Activated T-helper 2 cell treated with anti-CD3 and anti-CD28 coated beads, Interferon-gamma antibody, Interleukin-2, Interleukin-4, amounts not matched to agents 10 μg/mL and 5 μg/mL and 100 μg/mL, durations not matched to agents 14 hours and 24 hours and 36 hours (primary cell): ENCODE data around the gene SETBP1. TPM values are rescaled to one million over a fixed set of nuclear protein-coding genes. Genes with fewer than 3 reads are reported as not detected.

Source experiments
- DNase-seq: peaks from one replicate; pipeline ENCODE4 v3.0.0; 2021; ENCODE audit warnings: low spot score
- H3K27ac Mint-ChIP-seq: one replicate; pipeline ENCODE4 v1.8.0; 2021; ENCODE audit warnings: mixed read lengths
- H3K27me3 Mint-ChIP-seq: one replicate; pipeline ENCODE4 v1.8.0; 2021; ENCODE audit warnings: low read depth, mixed read lengths
- H3K36me3 Mint-ChIP-seq: one replicate; pipeline ENCODE4 v1.8.0; 2021; ENCODE audit warnings: low read depth, mixed read lengths
- H3K4me1 Mint-ChIP-seq: one replicate; pipeline ENCODE4 v1.8.0; 2021; ENCODE audit warnings: low read depth, mixed read lengths
- H3K4me3 Mint-ChIP-seq: one replicate; pipeline ENCODE4 v1.8.0; 2021; ENCODE audit warnings: low read depth, mild to moderate bottlenecking, moderate library complexity, mixed read lengths
- H3K9me3 Mint-ChIP-seq: one replicate; pipeline ENCODE4 v1.8.0; 2021; ENCODE audit warnings: mixed read lengths
- intact Hi-C: fragments of 100-400 bp; cut with micrococcal nuclease; formaldehyde crosslinking; loops from one replicate; pipeline ENCODE4 v1.15.1; 2023
- total RNA-seq: library from RNA; stranded (reverse); gene quantifications from 2 replicates; pipeline ENCODE4 v1.2.3, GENCODE V29; 2022

Gene SETBP1
- 27.3 and 27.4 TPM in 2 replicates for total RNA-seq

- no peaks in the 10 kb centered on the region for H3K36me3 Mint-ChIP-seq
- DNase-seq: peak; percentile 27
- H3K4me1 Mint-ChIP-seq: peaks cover 13% of the 10 kb centered on the region
- intact Hi-C loops: loop anchor here (1.0 to 5.0 kb wide), 5 partner anchors 44 to 213 kb away; no protein-coding TSS in a partner anchor
- H3K27ac Mint-ChIP-seq: peak within 1 kb of the TSS; percentile 92
- H3K27me3 Mint-ChIP-seq: peaks cover 22% of the 10 kb centered on the region
- peak within 1 kb of the TSS; percentile 75 for H3K4me3 Mint-ChIP-seq
- no peaks in the 10 kb centered on the region for H3K9me3 Mint-ChIP-seq
Measured at GRCh38 chr18:44680273-44681075, at the start of gene SETBP1. TSS of gene SETBP1 (plus strand) at chr18:44680888. CDS start at chr18:44701347, 20,459 bp downstream.

- no peak for DNase-seq
- Mint-ChIP-seq H3K4me1 (peaks cover 10% of the 10 kb centered on the region), H3K4me3 (no peak overlapping the region), H3K27me3 (peaks cover 1% of the 10 kb centered on the region), H3K36me3 (no peaks in the 10 kb centered on the region), H3K27ac (no peak overlapping the region), H3K9me3 (peaks cover 5% of the 10 kb centered on the region)
- intact Hi-C loops: no loop called here
Measured at GRCh38 chr18:44632469-44633145, 48.1 kb upstream of the SETBP1 start.

GRCh38 chr18:44635546-44635945 is 45.1 kb upstream of the SETBP1 start:
- Mint-ChIP-seq H3K9me3 (peaks cover 5% of the 10 kb centered on the region), H3K4me1 (peaks cover 5% of the 10 kb centered on the region), H3K4me3 (no peak overlapping the region), H3K36me3 (no peaks in the 10 kb centered on the region), H3K27ac (no peak overlapping the region), H3K27me3 (peaks cover 3% of the 10 kb centered on the region)
- no peak for DNase-seq
- intact Hi-C loops: no loop called here

GRCh38 chr18:44636241-44636640 is 44.4 kb upstream of the SETBP1 start:
- no peak overlapping the region for H3K4me3 Mint-ChIP-seq
- H3K27ac Mint-ChIP-seq: no peak overlapping the region
- H3K9me3 Mint-ChIP-seq: peaks cover 5% of the 10 kb centered on the region
- H3K36me3 Mint-ChIP-seq: no peaks in the 10 kb centered on the region
- intact Hi-C loops: no loop called here
- H3K4me1 Mint-ChIP-seq: peaks cover 5% of the 10 kb centered on the region
- H3K27me3 Mint-ChIP-seq: peaks cover 5% of the 10 kb centered on the region
- no peak for DNase-seq

GRCh38 chr18:44637210-44638033 is 43.3 kb upstream of the SETBP1 start:
- Mint-ChIP-seq H3K9me3 (no peaks in the 10 kb centered on the region), H3K4me1 (peaks cover 5% of the 10 kb centered on the region), H3K27me3 (peaks cover 9% of the 10 kb centered on the region), H3K27ac (no peak overlapping the region), H3K36me3 (no peaks in the 10 kb centered on the region), H3K4me3 (no peak overlapping the region)
- intact Hi-C loops: no loop called here
- no peak for DNase-seq

- Mint-ChIP-seq H3K36me3 (no peaks in the 10 kb centered on the region), H3K27me3 (peaks cover 12% of the 10 kb centered on the region), H3K4me3 (no peak overlapping the region), H3K27ac (no peak overlapping the region), H3K4me1 (peaks cover 5% of the 10 kb centered on the region), H3K9me3 (no peaks in the 10 kb centered on the region)
- intact Hi-C loops: no loop called here
- DNase-seq: no peak
Measured at GRCh38 chr18:44638034-44638540, 42.6 kb upstream of the SETBP1 start.

GRCh38 chr18:44638811-44639210 is 41.9 kb upstream of the SETBP1 start:
- Mint-ChIP-seq H3K27ac (no peak overlapping the region), H3K36me3 (no peaks in the 10 kb centered on the region), H3K9me3 (no peaks in the 10 kb centered on the region), H3K4me3 (no peak overlapping the region), H3K4me1 (peaks cover 5% of the 10 kb centered on the region), H3K27me3 (peaks cover 18% of the 10 kb centered on the region)
- intact Hi-C loops: no loop called here
- no peak for DNase-seq

- H3K27me3 Mint-ChIP-seq: peaks cover 26% of the 10 kb centered on the region
- intact Hi-C loops: no loop called here
- H3K9me3 Mint-ChIP-seq: no peaks in the 10 kb centered on the region
- no peak for DNase-seq
- no peak overlapping the region for H3K27ac Mint-ChIP-seq
- H3K4me1 Mint-ChIP-seq: peaks cover 1% of the 10 kb centered on the region
- H3K4me3 Mint-ChIP-seq: no peak overlapping the region
- H3K36me3 Mint-ChIP-seq: no peaks in the 10 kb centered on the region
Measured at GRCh38 chr18:44643004-44643403, 37.7 kb upstream of the SETBP1 start.

- no peaks in the 10 kb centered on the region for H3K4me1 Mint-ChIP-seq
- no peak for DNase-seq
- H3K9me3 Mint-ChIP-seq: no peaks in the 10 kb centered on the region
- intact Hi-C loops: no loop called here
- H3K4me3 Mint-ChIP-seq: no peak overlapping the region
- H3K27me3 Mint-ChIP-seq: peaks cover 12% of the 10 kb centered on the region
- H3K36me3 Mint-ChIP-seq: no peaks in the 10 kb centered on the region
- no peak overlapping the region for H3K27ac Mint-ChIP-seq
Measured at GRCh38 chr18:44651478-44651877, 29.2 kb upstream of the SETBP1 start.

GRCh38 chr18:44651918-44652572 is 28.6 kb upstream of the SETBP1 start:
- H3K36me3 Mint-ChIP-seq: no peaks in the 10 kb centered on the region

GRCh38 chr18:44652722-44653121 is 28.0 kb upstream of the SETBP1 start:
- H3K4me1 Mint-ChIP-seq: no peaks in the 10 kb centered on the region
- no peaks in the 10 kb centered on the region for H3K9me3 Mint-ChIP-seq
- peaks cover 12% of the 10 kb centered on the region for H3K27me3 Mint-ChIP-seq
- no peaks in the 10 kb centered on the region for H3K36me3 Mint-ChIP-seq
- H3K4me3 Mint-ChIP-seq: no peak overlapping the region
- intact Hi-C loops: no loop called here
- H3K27ac Mint-ChIP-seq: no peak overlapping the region
- no peak for DNase-seq

More at GRCh38 chr18:44651918-44652572, 28.6 kb upstream of the SETBP1 start:
- no peak overlapping the region for H3K4me3 Mint-ChIP-seq
- H3K27me3 Mint-ChIP-seq: peaks cover 12% of the 10 kb centered on the region
- H3K4me1 Mint-ChIP-seq: no peaks in the 10 kb centered on the region
- no peak for DNase-seq
- H3K27ac Mint-ChIP-seq: no peak overlapping the region
- intact Hi-C loops: no loop called here
- no peaks in the 10 kb centered on the region for H3K9me3 Mint-ChIP-seq

- DNase-seq: no peak
- Mint-ChIP-seq H3K27ac (no peak overlapping the region), H3K4me1 (no peaks in the 10 kb centered on the region), H3K36me3 (no peaks in the 10 kb centered on the region), H3K4me3 (no peak overlapping the region), H3K27me3 (peaks cover 19% of the 10 kb centered on the region), H3K9me3 (no peaks in the 10 kb centered on the region)
- intact Hi-C loops: no loop called here
Measured at GRCh38 chr18:44654573-44654972, 26.1 kb upstream of the SETBP1 start.
